Fibroblast of skin of right quadriceps (primary cell): ENCODE data around the gene CPN1.
"Not testable (repeated sequence)": the region's sequence is repeated elsewhere in the genome, so short reads cannot be mapped to it uniquely, and the experiment has no call there.

Experiments
- DNase-seq: peaks from one replicate; pipeline ENCODE4 v3.0.0-alpha.2; 2013

The CPN1 gene

GRCh38 chr10:100020142-100020885 is 61.4 kb downstream of the CPN1 start:
- DNase-seq = no peak

- no peak for DNase-seq
Measured at GRCh38 chr10:100019787-100020141, 61.9 kb downstream of the CPN1 start.

GRCh38 chr10:100014071-100014762 is 67.5 kb downstream of the CPN1 start:
- no peak for DNase-seq

- no peak for DNase-seq
Measured at GRCh38 chr10:100013621-100014020, 68.0 kb downstream of the CPN1 start.

- not testable (repeated sequence) for DNase-seq
Measured at GRCh38 chr10:100011906-100012305, 69.8 kb downstream of the CPN1 start.

- peak; percentile 84 for DNase-seq
Measured at GRCh38 chr10:100009793-100010676, 71.6 kb downstream of the CPN1 start, which contains the start of gene DNMBP. Gene DNMBP (minus strand): TSS chr10:100009947. CDS start chr10:99972124, 37,823 bp downstream.

GRCh38 chr10:100009283-100009792 is 72.3 kb downstream of the CPN1 start:
- DNase-seq = peak; percentile 46

GRCh38 chr10:100008708-100009282 is 72.9 kb downstream of the CPN1 start:
- DNase-seq = no peak

- DNase-seq = no peak
Measured at GRCh38 chr10:100008142-100008522, 73.5 kb downstream of the CPN1 start.

- DNase-seq = peak; percentile 42
Measured at GRCh38 chr10:100007231-100008141, 74.2 kb downstream of the CPN1 start.

GRCh38 chr10:100006243-100006886 is 75.3 kb downstream of the CPN1 start:
- peak; percentile 96 for DNase-seq

- DNase-seq = no peak
Measured at GRCh38 chr10:100004805-100005510, 76.7 kb downstream of the CPN1 start.

- DNase-seq = no peak
Measured at GRCh38 chr10:100000109-100000644, 81.5 kb downstream of the CPN1 start.

GRCh38 chr10:99999319-100000108 is 82.2 kb downstream of the CPN1 start:
- DNase-seq = no peak

- no peak for DNase-seq
Measured at GRCh38 chr10:99998889-99999288, 82.8 kb downstream of the CPN1 start.

GRCh38 chr10:99996671-99997648 is 84.7 kb downstream of the CPN1 start:
- peak; percentile 74 for DNase-seq

GRCh38 chr10:99995713-99996112 is 86.0 kb downstream of the CPN1 start:
- DNase-seq = no peak

GRCh38 chr10:99995269-99995668 is 86.4 kb downstream of the CPN1 start:
- DNase-seq = no peak
